ENCODE data around the gene LRRC56. TPM values are rescaled to one million over a fixed set of nuclear protein-coding genes. Genes with fewer than 3 reads are reported as not detected.
A peak's percentile ranks its signal among the peaks of the same experiment; 100 is the strongest.

The LRRC56 gene
- total RNA-seq, 1 experiment from 2014 or later, result 0.03 TPM

- in situ Hi-C loops (cut with HindIII; ENCODE audit: low sequenced_read_pairs), result no loop called here
- no peak for DNase-seq (ENCODE audit: low spot score)
Measured at GRCh38 chr11:584287-584686, 47.0 kb downstream of the LRRC56 start.

- no peak for DNase-seq (ENCODE audit: low spot score)
- in situ Hi-C loops (cut with HindIII; ENCODE audit: low sequenced_read_pairs), result no loop called here
Measured at GRCh38 chr11:586376-587316, 49.3 kb downstream of the LRRC56 start.

- no peak for DNase-seq (ENCODE audit: low spot score)
- in situ Hi-C loops (cut with HindIII; ENCODE audit: low sequenced_read_pairs), result no loop called here
Measured at GRCh38 chr11:587546-587945, 50.2 kb downstream of the LRRC56 start.

- no peak for DNase-seq (ENCODE audit: low spot score)
- in situ Hi-C loops (cut with HindIII; ENCODE audit: low sequenced_read_pairs), result no loop called here
Measured at GRCh38 chr11:587978-588380, 50.7 kb downstream of the LRRC56 start.

GRCh38 chr11:589798-590197 lies 52.5 kb downstream of the LRRC56 start:
- DNase-seq (ENCODE audit: low spot score), result no peak

GRCh38 chr11:590997-591396 lies 53.7 kb downstream of the LRRC56 start:
- in situ Hi-C loops (cut with HindIII; ENCODE audit: low sequenced_read_pairs), result no loop called here
- DNase-seq (ENCODE audit: low spot score), result peak; percentile 68

More at GRCh38 chr11:589798-590197, 52.5 kb downstream of the LRRC56 start:
- in situ Hi-C loops (cut with HindIII; ENCODE audit: low sequenced_read_pairs), result no loop called here

- DNase-seq (ENCODE audit: low spot score), result no peak
- in situ Hi-C loops (cut with HindIII; ENCODE audit: low sequenced_read_pairs), result no loop called here
Measured at GRCh38 chr11:592501-592900, 55.2 kb downstream of the LRRC56 start.

GRCh38 chr11:592918-593317 lies 55.6 kb downstream of the LRRC56 start:
- no peak for DNase-seq (ENCODE audit: low spot score)
- in situ Hi-C loops (cut with HindIII; ENCODE audit: low sequenced_read_pairs), result no loop called here

- in situ Hi-C loops (cut with HindIII; ENCODE audit: low sequenced_read_pairs), result no loop called here
- DNase-seq (ENCODE audit: low spot score), result no peak
Measured at GRCh38 chr11:593347-593746, 56.0 kb downstream of the LRRC56 start.

- no peak for DNase-seq (ENCODE audit: low spot score)
- in situ Hi-C loops (cut with HindIII; ENCODE audit: low sequenced_read_pairs), result no loop called here
Measured at GRCh38 chr11:595400-595799, 58.1 kb downstream of the LRRC56 start.

GRCh38 chr11:596374-596773 lies 59.0 kb downstream of the LRRC56 start:
- no peak for DNase-seq (ENCODE audit: low spot score)
- in situ Hi-C loops (cut with HindIII; ENCODE audit: low sequenced_read_pairs), result no loop called here

- in situ Hi-C loops (cut with HindIII; ENCODE audit: low sequenced_read_pairs), result no loop called here
- DNase-seq (ENCODE audit: low spot score), result no peak
Measured at GRCh38 chr11:597166-597725, 59.9 kb downstream of the LRRC56 start.

GRCh38 chr11:598005-598680 lies 60.8 kb downstream of the LRRC56 start:
- in situ Hi-C loops (cut with HindIII; ENCODE audit: low sequenced_read_pairs), result no loop called here
- no peak for DNase-seq (ENCODE audit: low spot score)

- DNase-seq (ENCODE audit: low spot score), result no peak
- in situ Hi-C loops (cut with HindIII; ENCODE audit: low sequenced_read_pairs), result no loop called here
Measured at GRCh38 chr11:601573-602245, 64.4 kb downstream of the LRRC56 start.

GRCh38 chr11:603154-603553 lies 65.8 kb downstream of the LRRC56 start:
- no peak for DNase-seq (ENCODE audit: low spot score)
- in situ Hi-C loops (cut with HindIII; ENCODE audit: low sequenced_read_pairs), result no loop called here

Other genes starting within 250 kb of the LRRC56 start
- 18.8 and 20.4 TPM in 2 replicates for gene PGGHG, start 248.4 kb upstream of the LRRC56 start, total RNA-seq (2014; rRNA removed; shearing (Covaris generic))
- not detected in 2 replicates for gene IFITM5, start 238.0 kb upstream of the LRRC56 start, total RNA-seq (2014; rRNA removed; shearing (Covaris generic))
- 7.8 and 31.3 TPM in 2 replicates for gene IFITM2, start 229.7 kb upstream of the LRRC56 start, total RNA-seq (2014; rRNA removed; shearing (Covaris generic))
- 76.4 and 108 TPM in 2 replicates for gene IFITM1, start 223.5 kb upstream of the LRRC56 start, total RNA-seq (2014; rRNA removed; shearing (Covaris generic))
- 36.2 and 45.8 TPM in 2 replicates for gene IFITM3, start 216.7 kb upstream of the LRRC56 start, total RNA-seq (2014; rRNA removed; shearing (Covaris generic))
- gene B4GALNT4, start 168.0 kb upstream of the LRRC56 start, total RNA-seq (2014; rRNA removed; shearing (Covaris generic)), result 27.4 and 32.1 TPM in 2 replicates
- 1.1 and 7.9 TPM in 2 replicates for gene PKP3, start 143.3 kb upstream of the LRRC56 start, total RNA-seq (2014; rRNA removed; shearing (Covaris generic))
- gene SIGIRR, start 122.5 kb upstream of the LRRC56 start, total RNA-seq (2014; rRNA removed; shearing (Covaris generic)), result 20.6 and 31.9 TPM in 2 replicates
- gene ANO9, start 95.5 kb upstream of the LRRC56 start, total RNA-seq (2014; rRNA removed; shearing (Covaris generic)), result 0.31 and 0.98 TPM in 2 replicates
- gene PTDSS2, start 87.2 kb upstream of the LRRC56 start, total RNA-seq (2014; rRNA removed; shearing (Covaris generic)), result 78.1 and 84.1 TPM in 2 replicates
- 164 and 168 TPM in 2 replicates for gene RNH1, start 30.3 kb upstream of the LRRC56 start, total RNA-seq (2014; rRNA removed; shearing (Covaris generic))
- 51.7 and 60.1 TPM in 2 replicates for gene HRAS, start 2.0 kb upstream of the LRRC56 start, total RNA-seq (2014; rRNA removed; shearing (Covaris generic))
- 2.0 and 2.1 TPM in 2 replicates for gene LMNTD2, start 23.2 kb downstream of the LRRC56 start, total RNA-seq (2014; rRNA removed; shearing (Covaris generic))
- 43.1 and 107 TPM in 2 replicates for gene RASSF7, start 23.4 kb downstream of the LRRC56 start, total RNA-seq (2014; rRNA removed; shearing (Covaris generic))
- gene PHRF1, start 38.9 kb downstream of the LRRC56 start, total RNA-seq (2014; rRNA removed; shearing (Covaris generic)), result 34.8 and 39.3 TPM in 2 replicates
- gene IRF7, start 78.4 kb downstream of the LRRC56 start, total RNA-seq (2014; rRNA removed; shearing (Covaris generic)), result 1.1 and 3.6 TPM in 2 replicates
- not detected in 2 replicates for gene CDHR5, start 87.4 kb downstream of the LRRC56 start, total RNA-seq (2014; rRNA removed; shearing (Covaris generic))
- not detected in 2 replicates for gene SCT, start 89.7 kb downstream of the LRRC56 start, total RNA-seq (2014; rRNA removed; shearing (Covaris generic))
- not detected in 2 replicates for gene DRD4, start 99.7 kb downstream of the LRRC56 start, total RNA-seq (2014; rRNA removed; shearing (Covaris generic))
- 70.5 and 73.2 TPM in 2 replicates for gene DEAF1, start 157.7 kb downstream of the LRRC56 start, total RNA-seq (2014; rRNA removed; shearing (Covaris generic))
- gene TMEM80, start 158.3 kb downstream of the LRRC56 start, total RNA-seq (2014; rRNA removed; shearing (Covaris generic)), result 14.8 and 19.8 TPM in 2 replicates
- 18.2 and 27.9 TPM in 2 replicates for gene EPS8L2, start 168.7 kb downstream of the LRRC56 start, total RNA-seq (2014; rRNA removed; shearing (Covaris generic))
- gene TALDO1, start 209.9 kb downstream of the LRRC56 start, total RNA-seq (2014; rRNA removed; shearing (Covaris generic)), result 201 and 229 TPM in 2 replicates
- 56.6 and 63.4 TPM in 2 replicates for gene GATD1, start 240.0 kb downstream of the LRRC56 start, total RNA-seq (2014; rRNA removed; shearing (Covaris generic))